Vagina (tissue), 2 donors: ENCODE results near the gene GALNT16.

ENCODE experiments used
- CTCF ChIP-seq, 3 experiments: fragments of 450-650 bp in 2 of 3; fragments of 200-600 bp in 1 of 3; sonication (generic) in 1 of 3; IDR thresholded peaks; one replicate each; pipeline ENCODE4 v1.5.1; 2017 to 2019; ENCODE audit warnings: antibody characterized with exemption in 3 of 3, mild to moderate bottlenecking in 2 of 3, moderate library complexity in 2 of 3
- POLR2A ChIP-seq, 2 donors: fragments of 450-650 bp; IDR thresholded peaks; one replicate each; pipeline ENCODE4 v1.6.1; 2017; ENCODE audit warnings: antibody characterized with exemption in 2 of 2, mild to moderate bottlenecking in 2 of 2, moderate library complexity in 2 of 2

GRCh38 chr14:69252851-69253250 lies 7.1 kb upstream of the GALNT16 start:
- no peak for TF ChIP-seq POLR2A (IDR thresholded peaks at IDR 0.05)
- no peak for TF ChIP-seq CTCF (IDR thresholded peaks at IDR 0.05)
